ENCODE measurements around the gene ARL3.

The ARL3 gene

GRCh38 chr10:102670871-102671434, 43.2 kb downstream of the ARL3 start:
- H2BK12ac ChIP-seq (ENCODE audit: low read length) = no peak overlapping the region
- no peaks in the 10 kb centered on the region for H3K27me3 ChIP-seq (ENCODE audit: insufficient read depth, low read length)
- no peak overlapping the region for H3K4ac ChIP-seq (ENCODE audit: low read depth, low read length)
- no peaks in the 10 kb centered on the region for H3K79me2 ChIP-seq (ENCODE audit: control insufficient read depth, insufficient read depth, low read length, poor library complexity)
- no peak overlapping the region for H3K9ac ChIP-seq (ENCODE audit: low read length)
- H3K36me3 ChIP-seq (ENCODE audit: control insufficient read depth in 1 of 2, insufficient read depth in 2 of 2, low read length in 2 of 2) = no peaks in the 10 kb centered on the region
- H3K4me1 ChIP-seq (ENCODE audit: control insufficient read depth in 1 of 2, insufficient read depth in 2 of 2, low read length in 2 of 2) = peaks cover 21 to 31% of the 10 kb centered on the region in 2 experiments
- H3K79me1 ChIP-seq (ENCODE audit: low read length) = peaks cover 15% of the 10 kb centered on the region
- H4K8ac ChIP-seq (ENCODE audit: low read depth, low read length) = no peak overlapping the region
- H2BK120ac ChIP-seq (ENCODE audit: insufficient read depth, low read length, poor library complexity) = no peak overlapping the region
- no peak overlapping the region for H3K4me2 ChIP-seq (ENCODE audit: low read length)
- no peaks in the 10 kb centered on the region for H3K9me3 ChIP-seq (ENCODE audit: insufficient read depth, low read depth, low read length)
- H3K18ac ChIP-seq (ENCODE audit: low read length) = no peak overlapping the region
- no CpG with 5 or more reads among the region's 6 CpGs for WGBS (ENCODE audit: extremely low coverage, insufficient coverage, insufficient read length)
- H3K23ac ChIP-seq (ENCODE audit: low read length) = peak overlapping the region; percentile 29
- H3K4me3 ChIP-seq (ENCODE audit: low read depth, low read length) = no peak overlapping the region
- H2BK5ac ChIP-seq (ENCODE audit: low read depth, low read length, poor library complexity) = no peak overlapping the region
- no peak overlapping the region for H2AK5ac ChIP-seq (ENCODE audit: low read length)
- no peak overlapping the region for H4K91ac ChIP-seq (ENCODE audit: low read depth, low read length)
- H4K12ac ChIP-seq (ENCODE audit: low read depth, low read length) = no peak overlapping the region
- no peak overlapping the region for H3K27ac ChIP-seq (ENCODE audit: low read depth, low read length)
- no peak overlapping the region for H2AFZ ChIP-seq (ENCODE audit: insufficient read depth, low read length, poor library complexity)
- no peak overlapping the region for H3K14ac ChIP-seq (ENCODE audit: low read length)
- no peak for DNase-seq

GRCh38 chr10:102670065-102670670, 44.0 kb downstream of the ARL3 start:
- Histone ChIP-seq H2AFZ (ENCODE audit: insufficient read depth, low read length, poor library complexity) (no peak overlapping the region), H2AK5ac (ENCODE audit: low read length) (no peak overlapping the region), H3K4ac (ENCODE audit: low read depth, low read length) (no peak overlapping the region), H2BK5ac (ENCODE audit: low read depth, low read length, poor library complexity) (no peak overlapping the region), H2BK12ac (ENCODE audit: low read length) (no peak overlapping the region), H3K18ac (ENCODE audit: low read length) (no peak overlapping the region), H3K4me3 (ENCODE audit: low read depth, low read length) (no peak overlapping the region), H4K12ac (ENCODE audit: low read depth, low read length) (no peak overlapping the region), H3K79me2 (ENCODE audit: control insufficient read depth, insufficient read depth, low read length, poor library complexity) (no peaks in the 10 kb centered on the region), H3K9ac (ENCODE audit: low read length) (no peak overlapping the region), H3K79me1 (ENCODE audit: low read length) (peaks cover 7% of the 10 kb centered on the region), H3K36me3 (ENCODE audit: control insufficient read depth in 1 of 2, insufficient read depth in 2 of 2, low read length in 2 of 2) (no peaks in the 10 kb centered on the region), H3K4me1 (ENCODE audit: control insufficient read depth in 1 of 2, insufficient read depth in 2 of 2, low read length in 2 of 2) (peaks cover 13 to 23% of the 10 kb centered on the region in 2 experiments), H3K27me3 (ENCODE audit: insufficient read depth, low read length) (no peaks in the 10 kb centered on the region), H3K4me2 (ENCODE audit: low read length) (no peak overlapping the region), H3K27ac (ENCODE audit: low read depth, low read length) (no peak overlapping the region), H2BK120ac (ENCODE audit: insufficient read depth, low read length, poor library complexity) (no peak overlapping the region), H3K23ac (ENCODE audit: low read length) (no peak overlapping the region), H3K9me3 (ENCODE audit: insufficient read depth, low read depth, low read length) (no peaks in the 10 kb centered on the region), H4K91ac (ENCODE audit: low read depth, low read length) (no peak overlapping the region), H4K8ac (ENCODE audit: low read depth, low read length) (no peak overlapping the region), H3K14ac (ENCODE audit: low read length) (no peak overlapping the region)
- WGBS (ENCODE audit: extremely low coverage, insufficient coverage, insufficient read length) = no CpG with 5 or more reads among the region's 9 CpGs
- DNase-seq = no peak

DNA sequence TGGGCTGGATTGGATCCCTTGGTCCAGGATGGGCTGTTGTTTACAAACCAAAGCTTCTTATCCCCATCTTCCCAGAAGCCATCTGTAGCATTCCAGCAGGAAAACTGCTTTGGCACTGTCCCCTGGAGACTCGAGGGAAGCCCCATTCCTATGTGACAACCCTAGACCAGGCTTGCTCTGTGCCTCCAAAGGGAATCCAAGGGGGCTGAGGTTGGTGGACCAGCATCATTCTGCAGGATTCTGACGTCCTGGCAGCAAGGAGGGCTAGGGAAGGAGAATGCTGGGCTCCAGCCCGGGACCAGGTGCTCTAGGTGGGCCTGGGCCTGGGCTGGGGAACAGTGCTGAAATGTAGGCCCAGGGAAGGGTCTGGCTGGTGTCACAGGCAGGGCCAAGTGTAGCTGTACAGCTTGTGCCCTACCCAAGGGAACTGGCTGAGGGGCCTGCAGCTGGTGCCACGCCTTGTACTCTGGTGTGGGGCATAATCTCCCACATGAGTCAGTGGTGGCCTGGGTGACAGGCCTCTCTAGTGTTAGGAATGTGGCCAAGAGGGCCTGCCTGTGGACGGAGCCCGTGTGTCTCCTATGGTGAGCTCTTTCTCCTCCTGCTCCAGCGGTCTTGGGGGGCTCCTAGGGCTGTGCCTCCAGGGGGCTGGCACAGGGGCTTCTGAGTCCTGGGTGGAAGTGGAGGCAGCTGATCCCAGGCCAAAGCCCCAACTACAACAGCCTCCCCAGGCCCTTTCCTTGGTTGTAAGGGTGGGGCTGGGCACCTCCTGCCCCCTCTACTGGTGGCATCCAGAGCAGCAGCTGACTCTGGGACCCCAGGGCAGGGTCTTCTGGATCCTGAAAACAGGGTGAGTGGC, 44.8 kb downstream of the ARL3 start:
- no peak overlapping the region for H2BK120ac ChIP-seq (ENCODE audit: insufficient read depth, low read length, poor library complexity)
- no peak overlapping the region for H4K91ac ChIP-seq (ENCODE audit: low read depth, low read length)
- WGBS (ENCODE audit: extremely low coverage, insufficient coverage, insufficient read length) = no CpG with 5 or more reads among the region's 7 CpGs
- H3K79me2 ChIP-seq (ENCODE audit: control insufficient read depth, insufficient read depth, low read length, poor library complexity) = no peaks in the 10 kb centered on the region
- H3K9ac ChIP-seq (ENCODE audit: low read length) = no peak overlapping the region
- H3K18ac ChIP-seq (ENCODE audit: low read length) = no peak overlapping the region
- no peak overlapping the region for H4K12ac ChIP-seq (ENCODE audit: low read depth, low read length)
- no peak overlapping the region for H4K8ac ChIP-seq (ENCODE audit: low read depth, low read length)
- H2BK12ac ChIP-seq (ENCODE audit: low read length) = no peak overlapping the region
- H2AFZ ChIP-seq (ENCODE audit: insufficient read depth, low read length, poor library complexity) = no peak overlapping the region
- peaks cover 3% of the 10 kb centered on the region for H3K79me1 ChIP-seq (ENCODE audit: low read length)
- no peak overlapping the region for H3K4ac ChIP-seq (ENCODE audit: low read depth, low read length)
- H3K9me3 ChIP-seq (ENCODE audit: insufficient read depth, low read depth, low read length) = no peaks in the 10 kb centered on the region
- peak; percentile 32 to 51 for DNase-seq
- no peak overlapping the region for H3K4me2 ChIP-seq (ENCODE audit: low read length)
- H3K36me3 ChIP-seq (ENCODE audit: control insufficient read depth in 1 of 2, insufficient read depth in 2 of 2, low read length in 2 of 2) = no peaks in the 10 kb centered on the region
- H2AK5ac ChIP-seq (ENCODE audit: low read length) = no peak overlapping the region
- H3K27ac ChIP-seq (ENCODE audit: low read depth, low read length) = no peak overlapping the region
- no peak overlapping the region for H2BK5ac ChIP-seq (ENCODE audit: low read depth, low read length, poor library complexity)
- peak overlapping the region; percentile 40 for H3K23ac ChIP-seq (ENCODE audit: low read length)
- no peak overlapping the region for H3K14ac ChIP-seq (ENCODE audit: low read length)
- no peaks in the 10 kb centered on the region for H3K27me3 ChIP-seq (ENCODE audit: insufficient read depth, low read length)
- peaks cover 6 to 16% of the 10 kb centered on the region in 2 experiments for H3K4me1 ChIP-seq (ENCODE audit: control insufficient read depth in 1 of 2, insufficient read depth in 2 of 2, low read length in 2 of 2)
- H3K4me3 ChIP-seq (ENCODE audit: low read depth, low read length) = no peak overlapping the region

DNA sequence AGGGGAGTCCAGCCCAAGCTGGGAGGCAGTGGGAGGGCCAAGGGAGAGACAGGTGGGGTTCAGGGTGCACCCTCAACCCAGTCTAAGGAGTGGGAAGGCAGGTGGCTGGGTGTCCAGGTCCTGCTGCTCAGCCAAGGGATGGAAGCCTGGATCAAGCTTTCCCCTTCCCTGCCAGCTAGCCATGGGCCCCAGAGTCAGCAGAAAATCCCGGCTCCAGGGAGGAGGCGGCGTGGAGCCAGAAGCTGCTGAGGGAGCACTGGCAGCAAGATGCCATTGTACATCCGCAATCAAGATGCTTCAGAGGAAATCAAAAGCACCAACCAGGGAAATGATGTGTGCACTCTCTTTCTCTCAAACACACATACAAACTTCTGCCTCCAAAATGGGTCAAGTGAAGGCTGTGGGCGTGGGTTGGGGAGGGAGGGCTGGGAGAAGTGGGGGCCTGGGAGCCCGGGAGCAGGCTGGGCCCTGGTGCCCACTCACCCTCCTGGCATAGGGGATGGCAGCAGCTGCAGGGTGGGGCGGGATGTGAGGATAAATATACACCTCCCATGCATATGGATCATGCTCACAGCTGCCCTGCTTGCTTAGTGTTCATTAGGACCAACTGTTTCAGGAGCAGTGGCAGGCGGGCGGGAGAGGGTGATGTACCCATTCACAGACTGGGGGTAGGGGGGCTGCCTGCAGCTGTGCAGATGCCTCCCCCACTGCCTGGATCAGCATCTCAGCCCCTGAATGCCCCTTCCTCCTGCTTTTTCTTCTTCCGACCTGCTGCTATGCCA, 45.7 kb downstream of the ARL3 start:
- no peak overlapping the region for H4K8ac ChIP-seq (ENCODE audit: low read depth, low read length)
- H3K4me3 ChIP-seq (ENCODE audit: low read depth, low read length) = no peak overlapping the region
- H3K23ac ChIP-seq (ENCODE audit: low read length) = no peak overlapping the region
- no peak overlapping the region for H4K91ac ChIP-seq (ENCODE audit: low read depth, low read length)
- no peak overlapping the region for H2BK5ac ChIP-seq (ENCODE audit: low read depth, low read length, poor library complexity)
- no peak overlapping the region for H2AK5ac ChIP-seq (ENCODE audit: low read length)
- DNase-seq = no peak
- no CpG with 5 or more reads among the region's 10 CpGs for WGBS (ENCODE audit: extremely low coverage, insufficient coverage, insufficient read length)
- H4K12ac ChIP-seq (ENCODE audit: low read depth, low read length) = no peak overlapping the region
- no peaks in the 10 kb centered on the region for H3K79me1 ChIP-seq (ENCODE audit: low read length)
- no peak overlapping the region for H3K4me2 ChIP-seq (ENCODE audit: low read length)
- H2BK120ac ChIP-seq (ENCODE audit: insufficient read depth, low read length, poor library complexity) = no peak overlapping the region
- H3K79me2 ChIP-seq (ENCODE audit: control insufficient read depth, insufficient read depth, low read length, poor library complexity) = no peaks in the 10 kb centered on the region
- H3K9me3 ChIP-seq (ENCODE audit: insufficient read depth, low read depth, low read length) = no peaks in the 10 kb centered on the region
- H3K4me1 ChIP-seq (ENCODE audit: control insufficient read depth in 1 of 2, insufficient read depth in 2 of 2, low read length in 2 of 2) = peaks cover 0 to 9% of the 10 kb centered on the region in 2 experiments
- no peak overlapping the region for H3K18ac ChIP-seq (ENCODE audit: low read length)
- H2AFZ ChIP-seq (ENCODE audit: insufficient read depth, low read length, poor library complexity) = no peak overlapping the region
- no peaks in the 10 kb centered on the region for H3K27me3 ChIP-seq (ENCODE audit: insufficient read depth, low read length)
- H3K36me3 ChIP-seq (ENCODE audit: control insufficient read depth in 1 of 2, insufficient read depth in 2 of 2, low read length in 2 of 2) = no peaks in the 10 kb centered on the region
- H3K14ac ChIP-seq (ENCODE audit: low read length) = no peak overlapping the region
- H3K27ac ChIP-seq (ENCODE audit: low read depth, low read length) = no peak overlapping the region
- no peak overlapping the region for H2BK12ac ChIP-seq (ENCODE audit: low read length)
- no peak overlapping the region for H3K9ac ChIP-seq (ENCODE audit: low read length)
- no peak overlapping the region for H3K4ac ChIP-seq (ENCODE audit: low read depth, low read length)

Data from trophoblast cell (in vitro differentiated cells and primary cell).